Activated CD8-positive, alpha-beta memory T cell treated with anti-CD3 and anti-CD28 coated beads, Interleukin-2, amount 10 ng/mL, durations not matched to agents 7 days and 5 days (primary cell): Measurements from ENCODE around the gene EEIG1. TPM values are rescaled to one million over a fixed set of nuclear protein-coding genes. Genes with fewer than 3 reads are reported as not detected.

ENCODE experiments used
- ATAC-seq: fragments of 150-1000 bp; cut with Tn5 transposase; one replicate; pipeline ENCODE4 v1.10.0; 2021; ENCODE audit warnings: moderate library complexity
- CTCF ChIA-PET: fragments of 350-600 bp; sonication (Branson Sonifier 250); formaldehyde crosslinking; loops from one replicate; lab custom pipeline; 2021; ENCODE audit warnings: antibody characterized with exemption; lab: Charles Lee
- DNase-seq: peaks from one replicate; pipeline ENCODE4 v3.0.0-alpha.2; 2020
- H3K27ac Mint-ChIP-seq: one replicate; pipeline ENCODE4 v1.8.0; 2021; ENCODE audit warnings: mild to moderate bottlenecking, mixed read lengths
- H3K27me3 Mint-ChIP-seq: one replicate; pipeline ENCODE4 v1.8.0; 2021; ENCODE audit warnings: mixed read lengths
- H3K36me3 Mint-ChIP-seq: one replicate; pipeline ENCODE4 v1.8.0; 2021; ENCODE audit warnings: mild to moderate bottlenecking, mixed read lengths
- H3K4me1 Mint-ChIP-seq: one replicate; pipeline ENCODE4 v1.8.0; 2021; ENCODE audit warnings: mixed read lengths
- H3K4me3 Mint-ChIP-seq: one replicate; pipeline ENCODE4 v1.8.0; 2021; ENCODE audit warnings: mild to moderate bottlenecking, moderate library complexity, mixed read lengths
- H3K9me3 Mint-ChIP-seq: one replicate; pipeline ENCODE4 v1.8.0; 2022; ENCODE audit warnings: low read depth, mixed read lengths
- total RNA-seq, 2 experiments: library from RNA; stranded (reverse); gene quantifications; one replicate each; pipeline ENCODE4 v1.2.3, GENCODE V29; 2021

Gene EEIG1
- total RNA-seq, 2 experiments from 2014 or later: 60.8 to 116 TPM

GRCh38 chr9:127947841-127948710 lies 32.7 kb downstream of the EEIG1 start:
- Mint-ChIP-seq H3K27me3 (no peaks in the 10 kb centered on the region), H3K4me3 (no peak overlapping the region), H3K9me3 (no peaks in the 10 kb centered on the region), H3K4me1 (peaks cover 21% of the 10 kb centered on the region), H3K27ac (no peak overlapping the region), H3K36me3 (peaks cover 9% of the 10 kb centered on the region)
- DNase-seq: no peak
- CTCF ChIA-PET: interaction anchor here (1.3 to 13.2 kb wide), 4 partner anchors 8 to 170 kb away, joined by 3 to 347 read pairs (median 4); no protein-coding TSS in a partner anchor
- no peak for ATAC-seq

- CTCF ChIA-PET: interaction anchor here (1.3 to 13.2 kb wide), 4 partner anchors 9 to 87 kb away, joined by 3 to 347 read pairs (median 4); no protein-coding TSS in a partner anchor
- peaks cover 15% of the 10 kb centered on the region for H3K36me3 Mint-ChIP-seq
- H3K27me3 Mint-ChIP-seq: no peaks in the 10 kb centered on the region
- peaks cover 22% of the 10 kb centered on the region for H3K4me1 Mint-ChIP-seq
- DNase-seq: no peak
- ATAC-seq: no peak
- H3K27ac Mint-ChIP-seq: no peak overlapping the region
- no peak overlapping the region for H3K4me3 Mint-ChIP-seq
- no peaks in the 10 kb centered on the region for H3K9me3 Mint-ChIP-seq
Measured at GRCh38 chr9:127946728-127947127, 34.1 kb downstream of the EEIG1 start.

GRCh38 chr9:127945942-127946341 lies 34.8 kb downstream of the EEIG1 start:
- ATAC-seq (no peak), DNase-seq (no peak)
- CTCF ChIA-PET: interaction anchor here (1.3 to 13.2 kb wide), 4 partner anchors 10 to 88 kb away, joined by 3 to 347 read pairs (median 4); no protein-coding TSS in a partner anchor
- Mint-ChIP-seq H3K4me1 (peaks cover 22% of the 10 kb centered on the region), H3K9me3 (no peaks in the 10 kb centered on the region), H3K27ac (no peak overlapping the region), H3K27me3 (no peaks in the 10 kb centered on the region), H3K4me3 (no peak overlapping the region), H3K36me3 (peaks cover 15% of the 10 kb centered on the region)

- H3K9me3 Mint-ChIP-seq: no peaks in the 10 kb centered on the region
- no peak overlapping the region for H3K4me3 Mint-ChIP-seq
- peaks cover 21% of the 10 kb centered on the region for H3K4me1 Mint-ChIP-seq
- H3K36me3 Mint-ChIP-seq: peaks cover 15% of the 10 kb centered on the region
- no peaks in the 10 kb centered on the region for H3K27me3 Mint-ChIP-seq
- ATAC-seq: no peak
- DNase-seq: no peak
- CTCF ChIA-PET: interaction anchor here (1.3 to 13.2 kb wide), 7 partner anchors 9 to 172 kb away, joined by 3 to 347 read pairs (median 23); partner anchors contain the start of gene EEIG1
- no peak overlapping the region for H3K27ac Mint-ChIP-seq
Measured at GRCh38 chr9:127945338-127945737, 35.5 kb downstream of the EEIG1 start.

GRCh38 chr9:127944586-127945218 lies 36.1 kb downstream of the EEIG1 start:
- Mint-ChIP-seq H3K27me3 (no peaks in the 10 kb centered on the region), H3K4me3 (no peak overlapping the region), H3K27ac (no peak overlapping the region), H3K36me3 (peaks cover 15% of the 10 kb centered on the region), H3K4me1 (peaks cover 16% of the 10 kb centered on the region), H3K9me3 (no peaks in the 10 kb centered on the region)
- no peak for ATAC-seq
- DNase-seq: no peak
- CTCF ChIA-PET: interaction anchor here (0.8 to 13.2 kb wide), 19 partner anchors 10 to 173 kb away, joined by 3 to 347 read pairs (median 9); partner anchors contain the start of genes EEIG1 and PIP5KL1

GRCh38 chr9:127943731-127944144 lies 37.1 kb downstream of the EEIG1 start:
- Mint-ChIP-seq H3K4me3 (no peak overlapping the region), H3K27me3 (no peaks in the 10 kb centered on the region), H3K4me1 (peaks cover 15% of the 10 kb centered on the region), H3K9me3 (no peaks in the 10 kb centered on the region), H3K27ac (no peak overlapping the region), H3K36me3 (peaks cover 15% of the 10 kb centered on the region)
- DNase-seq: peak; percentile 86
- CTCF ChIA-PET: interaction anchor here (0.7 to 13.2 kb wide), 38 partner anchors 9 to 181 kb away, joined by 3 to 347 read pairs (median 4); partner anchors contain the start of genes EEIG1, NAIF1, PIP5KL1 and SLC25A25
- ATAC-seq: peak; percentile 77

GRCh38 chr9:127943011-127943662 lies 37.7 kb downstream of the EEIG1 start:
- H3K27me3 Mint-ChIP-seq: no peaks in the 10 kb centered on the region
- no peak for ATAC-seq
- CTCF ChIA-PET: interaction anchor here (0.7 to 13.2 kb wide), 52 partner anchors 8 to 186 kb away, joined by 3 to 347 read pairs (median 4); partner anchors contain the start of genes EEIG1, NAIF1, PIP5KL1 and SLC25A25
- no peak overlapping the region for H3K4me3 Mint-ChIP-seq
- H3K36me3 Mint-ChIP-seq: peaks cover 15% of the 10 kb centered on the region
- H3K4me1 Mint-ChIP-seq: peaks cover 16% of the 10 kb centered on the region
- DNase-seq: no peak
- no peaks in the 10 kb centered on the region for H3K9me3 Mint-ChIP-seq
- no peak overlapping the region for H3K27ac Mint-ChIP-seq

GRCh38 chr9:127942216-127943010 lies 38.4 kb downstream of the EEIG1 start:
- CTCF ChIA-PET: interaction anchor here (0.6 to 13.2 kb wide), 47 partner anchors 8 to 207 kb away, joined by 3 to 347 read pairs (median 4); partner anchors contain the start of genes EEIG1, ENG, NAIF1 and PIP5KL1
- Mint-ChIP-seq H3K27me3 (peaks cover 2% of the 10 kb centered on the region), H3K27ac (peak overlapping the region; percentile 32), H3K4me1 (peaks cover 20% of the 10 kb centered on the region), H3K9me3 (no peaks in the 10 kb centered on the region), H3K36me3 (peaks cover 17% of the 10 kb centered on the region), H3K4me3 (no peak overlapping the region)
- DNase-seq: peak; percentile 66
- peak; percentile 54 for ATAC-seq

- no peak for ATAC-seq
- peaks cover 23% of the 10 kb centered on the region for H3K4me1 Mint-ChIP-seq
- H3K9me3 Mint-ChIP-seq: no peaks in the 10 kb centered on the region
- H3K27ac Mint-ChIP-seq: no peak overlapping the region
- no peak for DNase-seq
- no peak overlapping the region for H3K4me3 Mint-ChIP-seq
- peaks cover 2% of the 10 kb centered on the region for H3K27me3 Mint-ChIP-seq
- CTCF ChIA-PET: interaction anchor here (0.9 to 13.2 kb wide), 23 partner anchors 8 to 207 kb away, joined by 3 to 347 read pairs (median 4); partner anchors contain the start of genes EEIG1, PIP5KL1 and TOR2A
- H3K36me3 Mint-ChIP-seq: peaks cover 17% of the 10 kb centered on the region
Measured at GRCh38 chr9:127941961-127942215, 38.9 kb downstream of the EEIG1 start.

GRCh38 chr9:127941062-127941960 lies 39.5 kb downstream of the EEIG1 start:
- ATAC-seq: no peak
- H3K9me3 Mint-ChIP-seq: no peaks in the 10 kb centered on the region
- CTCF ChIA-PET: interaction anchor here (0.6 to 13.2 kb wide), 20 partner anchors 9 to 206 kb away, joined by 3 to 347 read pairs (median 4); partner anchors contain the start of genes EEIG1, NAIF1 and TOR2A
- peaks cover 18% of the 10 kb centered on the region for H3K36me3 Mint-ChIP-seq
- peaks cover 2% of the 10 kb centered on the region for H3K27me3 Mint-ChIP-seq
- no peak for DNase-seq
- H3K4me3 Mint-ChIP-seq: no peak overlapping the region
- H3K27ac Mint-ChIP-seq: no peak overlapping the region
- peaks cover 29% of the 10 kb centered on the region for H3K4me1 Mint-ChIP-seq

GRCh38 chr9:127940593-127940992 lies 40.2 kb downstream of the EEIG1 start:
- DNase-seq: no peak
- Mint-ChIP-seq H3K27ac (no peak overlapping the region), H3K4me3 (no peak overlapping the region), H3K27me3 (peaks cover 2% of the 10 kb centered on the region), H3K9me3 (no peaks in the 10 kb centered on the region), H3K4me1 (peaks cover 36% of the 10 kb centered on the region), H3K36me3 (peaks cover 24% of the 10 kb centered on the region)
- CTCF ChIA-PET: interaction anchor here (0.6 to 13.2 kb wide), 7 partner anchors 10 to 126 kb away, joined by 3 to 347 read pairs (median 13); partner anchors contain the start of genes EEIG1 and NAIF1
- ATAC-seq: no peak
